Neural cell (in vitro differentiated cells): ENCODE results near the gene DOCK8. TPM values are rescaled to one million over a fixed set of nuclear protein-coding genes. Genes with fewer than 3 reads are reported as not detected.
"Not testable (repeated sequence)": the region's sequence is repeated elsewhere in the genome, so short reads cannot be mapped to it uniquely, and the experiment has no call there.

Experiments
- H2AFZ ChIP-seq: fragments of 200-600, 300-800 bp; sonication (generic), shearing (Covaris generic); 2 replicates; pipeline ENCODE4 v1.6.0; 2014; ENCODE audit warnings: low read depth, mild to moderate bottlenecking, antibody characterized with exemption, low read length, moderate library complexity
- H3F3A ChIP-seq: fragments of 200-600 bp; shearing (Covaris generic); 2 replicates; pipeline ENCODE4 v1.6.1; 2016; ENCODE audit warnings: mild to moderate bottlenecking, moderate library complexity, mixed read lengths, antibody characterized with exemption, low read length; ENCODE audit not compliant: insufficient read depth, poor library complexity, severe bottlenecking
- H3K27ac ChIP-seq: fragments of 200-600, 300-800 bp; sonication (generic), shearing (Covaris generic); 2 replicates; pipeline ENCODE4 v1.5.1; 2014; ENCODE audit warnings: mild to moderate bottlenecking, low read length, moderate library complexity
- H3K27me3 ChIP-seq: fragments of 300-800, 200-600 bp; sonication (generic), shearing (Covaris generic); 2 replicates; pipeline ENCODE4 v1.6.0; 2014; ENCODE audit warnings: mild to moderate bottlenecking, low read depth, low read length, moderate library complexity; ENCODE audit not compliant: insufficient read depth
- H3K36me3 ChIP-seq: fragments of 300-800, 200-600 bp; sonication (generic), shearing (Covaris generic); 2 replicates; pipeline ENCODE4 v1.5.1; 2014; ENCODE audit warnings: mild to moderate bottlenecking, antibody characterized with exemption, low read length, moderate library complexity; ENCODE audit not compliant: insufficient read depth
- H3K4me2 ChIP-seq: fragments of 300-800, 200-600 bp; sonication (generic), shearing (Covaris generic); 2 replicates; pipeline ENCODE4 v1.6.0; 2014; ENCODE audit warnings: mild to moderate bottlenecking, low read length
- H3K4me3 ChIP-seq: fragments of 300-800, 200-600 bp; sonication (generic), shearing (Covaris generic); 2 replicates; pipeline ENCODE4 v1.5.1; 2014; ENCODE audit warnings: mild to moderate bottlenecking, low read length, moderate library complexity
- H3K79me2 ChIP-seq: fragments of 200-600 bp; shearing (Covaris generic); replicated peaks from 2 replicates; pipeline ENCODE4 v1.6.0; 2014; ENCODE audit warnings: mild to moderate bottlenecking, low read length, moderate library complexity; ENCODE audit not compliant: insufficient read depth
- H3K9ac ChIP-seq: fragments of 300-800, 200-600 bp; sonication (generic), shearing (Covaris generic); 2 replicates; pipeline ENCODE4 v1.6.1; 2016; ENCODE audit warnings: mild to moderate bottlenecking, low read length, mixed read lengths
- H3K9me2 ChIP-seq: fragments of 200-600 bp; shearing (Covaris generic); 2 replicates; pipeline ENCODE4 v1.6.1; 2016; ENCODE audit warnings: mild to moderate bottlenecking, low read length, mixed read lengths; ENCODE audit not compliant: insufficient read depth
- H3K9me3 ChIP-seq: fragments of 200-600, 300-800 bp; sonication (generic), shearing (Covaris generic); 2 replicates; pipeline ENCODE4 v1.6.1; 2016; ENCODE audit warnings: mild to moderate bottlenecking, mixed run types, low read length, moderate library complexity, mixed read lengths
- H4K20me1 ChIP-seq: fragments of 200-600 bp; shearing (Covaris generic); 2 replicates; pipeline ENCODE4 v1.6.1; 2016; ENCODE audit warnings: mild to moderate bottlenecking, mixed run types; ENCODE audit not compliant: insufficient read depth
- EZH2 ChIP-seq: fragments of 200-600, 300-800 bp; shearing (Covaris generic), sonication (generic); IDR thresholded peaks from 2 replicates; pipeline ENCODE4 v1.6.1; 2014; ENCODE audit warnings: antibody characterized with exemption, low read length, borderline replicate concordance, mild to moderate bottlenecking; ENCODE audit not compliant: insufficient read depth, poor library complexity, severe bottlenecking
- MXI1 ChIP-seq: fragments of 450-650 bp; conservative IDR thresholded peaks from 2 replicates; pipeline ENCODE4 v1.6.1; 2014; ENCODE audit warnings: antibody characterized with exemption, mild to moderate bottlenecking; ENCODE audit not compliant: poor library complexity, severe bottlenecking
- RAD21 ChIP-seq: fragments of 450-650 bp; conservative IDR thresholded peaks from 2 replicates; pipeline ENCODE4 v1.6.1; 2014; ENCODE audit warnings: antibody characterized with exemption, mild to moderate bottlenecking, moderate library complexity
- REST ChIP-seq: IDR thresholded peaks from 2 replicates; pipeline ENCODE4 v1.6.1; 2012; ENCODE audit warnings: borderline replicate concordance
- SMC3 ChIP-seq: fragments of 450-650 bp; conservative IDR thresholded peaks from 2 replicates; pipeline ENCODE4 v1.6.1; 2014; ENCODE audit warnings: antibody characterized with exemption, mild to moderate bottlenecking, moderate library complexity; ENCODE audit not compliant: poor library complexity
- polyA minus RNA-seq: library from RNA; depleted of rRNA, polyadenylated mRNA; stranded (reverse); fragments of >200 nt; gene quantifications from 2 replicates; pipeline ENCODE4 v1.2.3, GENCODE V29; 2014
- polyA plus RNA-seq: library from polyadenylated mRNA; depleted of rRNA; stranded (reverse); fragments of >200 nt; gene quantifications from 2 replicates; pipeline ENCODE4 v1.2.3, GENCODE V29; 2014
- TF ChIP-seq, protein P1 (sequence below): fragments of 450-650 bp; IDR thresholded peaks from 2 replicates; pipeline ENCODE4 v1.5.1; 2014; ENCODE audit warnings: antibody characterized with exemption, mild to moderate bottlenecking, moderate library complexity; ENCODE audit not compliant: poor library complexity, severe bottlenecking

The DOCK8 gene
- 0.04 TPM in 1 of 2 replicates, not detected in the other for polyA plus RNA-seq
- not detected in 2 replicates for polyA minus RNA-seq

DNA sequence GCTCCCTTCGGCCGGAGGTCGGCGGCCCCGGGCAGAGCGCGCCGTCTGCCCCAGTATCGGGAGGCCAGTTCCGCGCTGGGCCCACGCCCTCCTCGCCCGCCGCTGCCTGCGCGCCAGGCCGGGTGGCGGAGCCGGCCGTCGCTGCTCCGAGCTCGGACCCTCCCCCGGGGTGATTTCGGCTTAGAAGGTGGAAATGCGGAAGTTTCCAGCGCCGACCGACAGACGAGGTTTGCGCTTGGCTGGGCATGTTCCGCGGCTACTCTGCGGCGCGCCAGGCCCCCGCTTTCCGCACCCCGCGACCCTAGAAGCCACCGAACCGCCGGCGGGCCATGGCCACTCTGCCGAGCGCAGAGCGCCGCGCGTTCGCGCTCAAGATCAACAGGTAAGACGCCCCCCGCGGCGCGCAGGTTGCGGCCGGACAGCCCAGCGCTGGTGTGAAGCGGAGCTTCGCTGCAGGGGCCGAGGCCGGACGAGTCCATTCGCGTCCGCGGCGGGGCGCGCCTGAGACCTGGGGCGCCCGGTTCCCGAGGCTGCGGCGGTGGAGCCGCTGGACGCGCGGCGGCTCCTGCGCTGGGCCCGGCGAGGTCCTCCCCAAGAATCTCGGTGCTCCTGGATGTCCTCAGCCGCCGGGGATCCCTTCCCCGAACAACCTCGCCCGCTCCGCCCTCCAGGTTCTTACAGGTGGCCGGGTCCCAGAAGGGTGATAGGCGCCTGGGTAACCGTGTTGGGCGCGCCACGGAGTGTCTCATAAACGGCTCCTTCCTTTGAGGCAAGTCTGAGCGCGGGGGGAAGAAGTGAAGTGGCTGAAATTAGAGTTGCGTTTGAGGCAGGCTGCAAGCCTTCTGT is at the start of gene DOCK8:
TSS of gene DOCK8 (plus strand) at position 218 of the 846 bp plus-strand sequence. CDS start at position 330, 112 bp downstream.
- Histone ChIP-seq H3K27me3 (peaks cover 45% of the 10 kb centered on the region), H3K4me3 (peak within 1 kb of the TSS; percentile 69), H3K79me2 (no peaks in the 10 kb centered on the region), H3K27ac (no peak within 1 kb of the TSS), H4K20me1 (no peaks in the 10 kb centered on the region), H3K9me3 (no peaks in the 10 kb centered on the region), H2AFZ (no peak within 1 kb of the TSS), H3K36me3 (no peaks in the 10 kb centered on the region), H3K9me2 (no peaks in the 10 kb centered on the region), H3F3A (no peaks in the 10 kb centered on the region), H3K9ac (no peak within 1 kb of the TSS), H3K4me2 (no peak within 1 kb of the TSS)
- peak; percentile 10 for TF ChIP-seq MXI1
- TF ChIP-seq EZH2 = no peak
- TF ChIP-seq, protein P1, sequence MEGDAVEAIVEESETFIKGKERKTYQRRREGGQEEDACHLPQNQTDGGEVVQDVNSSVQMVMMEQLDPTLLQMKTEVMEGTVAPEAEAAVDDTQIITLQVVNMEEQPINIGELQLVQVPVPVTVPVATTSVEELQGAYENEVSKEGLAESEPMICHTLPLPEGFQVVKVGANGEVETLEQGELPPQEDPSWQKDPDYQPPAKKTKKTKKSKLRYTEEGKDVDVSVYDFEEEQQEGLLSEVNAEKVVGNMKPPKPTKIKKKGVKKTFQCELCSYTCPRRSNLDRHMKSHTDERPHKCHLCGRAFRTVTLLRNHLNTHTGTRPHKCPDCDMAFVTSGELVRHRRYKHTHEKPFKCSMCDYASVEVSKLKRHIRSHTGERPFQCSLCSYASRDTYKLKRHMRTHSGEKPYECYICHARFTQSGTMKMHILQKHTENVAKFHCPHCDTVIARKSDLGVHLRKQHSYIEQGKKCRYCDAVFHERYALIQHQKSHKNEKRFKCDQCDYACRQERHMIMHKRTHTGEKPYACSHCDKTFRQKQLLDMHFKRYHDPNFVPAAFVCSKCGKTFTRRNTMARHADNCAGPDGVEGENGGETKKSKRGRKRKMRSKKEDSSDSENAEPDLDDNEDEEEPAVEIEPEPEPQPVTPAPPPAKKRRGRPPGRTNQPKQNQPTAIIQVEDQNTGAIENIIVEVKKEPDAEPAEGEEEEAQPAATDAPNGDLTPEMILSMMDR = peak; percentile 42
- TF ChIP-seq RAD21 = no peak
- TF ChIP-seq REST = no peak
- TF ChIP-seq SMC3 = no peak

DNA sequence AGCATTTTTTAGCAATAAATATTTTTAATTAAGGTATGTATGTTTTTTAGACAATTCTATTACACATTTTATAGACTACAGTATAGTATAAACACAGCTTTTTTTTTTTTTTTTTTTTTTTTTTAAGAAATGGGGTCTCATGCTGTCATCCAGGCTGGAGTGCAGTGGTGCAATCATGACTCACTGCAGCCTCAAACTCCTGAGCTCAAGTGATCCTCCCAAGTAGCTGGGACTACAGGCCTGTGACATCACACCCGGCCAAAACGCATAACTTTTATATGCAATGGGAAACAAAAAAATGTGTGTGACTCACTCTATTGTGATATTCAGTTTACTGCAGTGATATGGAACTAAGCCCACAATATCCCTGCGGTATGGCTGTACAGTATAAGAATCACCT is 44.9 kb upstream of the DOCK8 start:
- H2AFZ ChIP-seq, H3K36me3 ChIP-seq, H3K27me3 ChIP-seq, H3F3A ChIP-seq, H3K4me3 ChIP-seq, H3K79me2 ChIP-seq, H4K20me1 ChIP-seq, H3K9ac ChIP-seq, H3K9me2 ChIP-seq, H3K27ac ChIP-seq, H3K9me3 ChIP-seq, H3K4me2 ChIP-seq: not testable (repeated sequence)

- H3K4me2 ChIP-seq, H3K27ac ChIP-seq, H3K9me2 ChIP-seq, H3K79me2 ChIP-seq, H3K9ac ChIP-seq, H2AFZ ChIP-seq, H3K36me3 ChIP-seq, H3F3A ChIP-seq, H3K9me3 ChIP-seq, H3K27me3 ChIP-seq, H4K20me1 ChIP-seq: not testable (repeated sequence)
- peak overlapping the region; percentile 51 for H3K4me3 ChIP-seq
Observed at GRCh38 chr9:178140-178825, 36.4 kb upstream of the DOCK8 start.

DNA sequence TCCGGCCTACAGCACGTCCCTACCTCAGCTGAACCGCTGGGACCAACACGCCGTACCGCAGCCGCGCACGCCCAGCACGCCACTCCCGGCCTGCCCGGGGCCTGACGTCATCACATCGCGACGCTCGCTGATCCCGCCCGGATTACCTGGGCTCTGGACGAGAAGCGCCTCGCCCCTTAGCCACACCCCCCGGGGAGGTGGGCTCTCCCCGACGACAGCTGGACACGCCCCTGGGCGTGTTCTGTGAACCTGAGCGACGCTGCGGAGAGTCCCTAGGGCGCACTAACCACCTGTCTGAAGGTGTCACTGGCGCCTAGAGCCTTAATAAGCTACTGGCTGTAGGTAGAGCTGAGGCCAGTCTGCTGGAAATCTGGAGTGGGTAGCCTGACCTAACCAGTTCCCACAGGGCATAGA is 35.7 kb upstream of the DOCK8 start, which contains the start of gene ZNG1A:
TSS of gene ZNG1A (minus strand) at position 87 of the 414 bp plus-strand sequence. CDS start 87 bp downstream, outside the sequence.
- peak within 1 kb of the TSS; percentile 60 for H3K4me3 ChIP-seq
- H2AFZ ChIP-seq, H4K20me1 ChIP-seq, H3K27me3 ChIP-seq, H3K79me2 ChIP-seq, H3K4me2 ChIP-seq, H3K27ac ChIP-seq, H3K9ac ChIP-seq, H3K36me3 ChIP-seq, H3K9me3 ChIP-seq, H3F3A ChIP-seq, H3K9me2 ChIP-seq: not testable (repeated sequence)

GRCh38 chr9:199601-200000 is 15.1 kb upstream of the DOCK8 start:
- H3K36me3 ChIP-seq, H3K9ac ChIP-seq, H3K9me3 ChIP-seq, H3K27me3 ChIP-seq, H4K20me1 ChIP-seq, H3K9me2 ChIP-seq, H3K4me2 ChIP-seq, H3K27ac ChIP-seq, H3F3A ChIP-seq, H3K4me3 ChIP-seq, H2AFZ ChIP-seq, H3K79me2 ChIP-seq: not testable (repeated sequence)
